HG03280 (cell line): ENCODE data around the gene LAIR1.
"Not testable (repeated sequence)": the region's sequence is repeated elsewhere in the genome, so short reads cannot be mapped to it uniquely, and the experiment has no call there.

Experiments used
- ATAC-seq: cut with Tn5 transposase; IDR thresholded peaks from one replicate; pipeline ENCODE4 v1.9.1; 2021; ENCODE audit warnings: mild to moderate bottlenecking, moderate library complexity; ENCODE audit not compliant: unreplicated experiment

Gene LAIR1, protein sequence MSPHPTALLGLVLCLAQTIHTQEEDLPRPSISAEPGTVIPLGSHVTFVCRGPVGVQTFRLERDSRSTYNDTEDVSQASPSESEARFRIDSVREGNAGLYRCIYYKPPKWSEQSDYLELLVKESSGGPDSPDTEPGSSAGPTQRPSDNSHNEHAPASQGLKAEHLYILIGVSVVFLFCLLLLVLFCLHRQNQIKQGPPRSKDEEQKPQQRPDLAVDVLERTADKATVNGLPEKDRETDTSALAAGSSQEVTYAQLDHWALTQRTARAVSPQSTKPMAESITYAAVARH

DNA sequence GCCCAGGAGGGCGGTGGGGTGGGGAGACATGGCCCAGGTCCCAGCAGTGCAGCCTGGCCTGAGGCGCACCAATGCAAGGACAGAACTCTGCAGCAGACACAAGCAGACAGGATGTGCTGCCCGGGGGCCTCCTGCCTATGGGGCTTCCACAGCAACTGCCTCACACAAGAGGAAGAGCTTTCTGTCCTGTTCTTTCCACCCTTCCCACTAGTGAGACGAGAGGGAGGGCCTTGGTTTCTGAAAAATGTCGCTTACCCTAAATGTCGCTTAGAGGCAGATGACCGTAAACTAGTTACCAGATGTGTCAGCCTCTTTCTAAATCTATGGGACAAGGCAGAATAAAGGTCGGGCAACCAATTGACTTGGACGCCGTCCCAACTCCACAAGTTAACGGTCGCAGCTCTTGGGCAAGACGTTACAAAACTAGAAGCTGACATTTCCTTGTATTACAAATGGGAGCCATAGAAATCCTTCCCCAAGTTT, at the start of gene LAIR1:
Gene LAIR1 (minus strand): TSS at position 157 of the 483 bp plus-strand sequence. CDS start 127 bp downstream, at position 30.
- ATAC-seq = no peak

DNA sequence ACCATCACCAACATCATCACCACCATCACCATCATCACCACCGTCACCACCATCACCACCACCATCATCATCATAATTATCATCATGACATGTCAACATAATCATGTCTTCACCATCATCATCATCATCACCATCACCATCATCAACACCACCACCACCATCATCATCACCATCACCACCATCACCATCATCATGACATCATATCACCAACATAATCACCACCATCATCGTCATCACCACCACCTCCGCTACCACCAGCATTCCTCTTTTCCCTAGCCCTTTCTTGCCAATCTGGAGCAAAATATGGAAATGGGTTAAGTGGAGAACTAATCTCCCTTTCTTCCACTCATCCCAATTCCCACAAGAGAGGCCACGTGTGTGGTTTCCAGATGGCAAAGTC, 49.4 kb upstream of the LAIR1 start:
- no peak for ATAC-seq

DNA sequence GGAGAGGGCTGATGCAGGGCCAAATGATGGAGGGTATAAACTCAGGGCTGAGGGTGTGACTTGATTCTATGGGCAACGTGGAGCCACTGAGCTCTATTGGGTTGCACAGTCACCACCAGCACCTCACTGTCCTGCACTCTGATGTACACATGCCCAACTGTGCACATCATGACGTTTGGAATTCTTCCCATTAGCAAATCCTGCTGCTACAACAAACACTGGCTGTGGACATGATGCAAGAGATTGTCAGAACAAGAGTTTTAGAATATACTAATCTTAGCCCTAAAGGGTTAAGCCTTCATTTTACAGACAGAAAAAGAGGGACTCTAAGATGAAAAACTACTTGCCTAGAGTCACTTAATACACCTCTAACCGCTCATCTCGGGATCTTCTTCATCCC, 48.1 kb upstream of the LAIR1 start:
- ATAC-seq = no peak

DNA sequence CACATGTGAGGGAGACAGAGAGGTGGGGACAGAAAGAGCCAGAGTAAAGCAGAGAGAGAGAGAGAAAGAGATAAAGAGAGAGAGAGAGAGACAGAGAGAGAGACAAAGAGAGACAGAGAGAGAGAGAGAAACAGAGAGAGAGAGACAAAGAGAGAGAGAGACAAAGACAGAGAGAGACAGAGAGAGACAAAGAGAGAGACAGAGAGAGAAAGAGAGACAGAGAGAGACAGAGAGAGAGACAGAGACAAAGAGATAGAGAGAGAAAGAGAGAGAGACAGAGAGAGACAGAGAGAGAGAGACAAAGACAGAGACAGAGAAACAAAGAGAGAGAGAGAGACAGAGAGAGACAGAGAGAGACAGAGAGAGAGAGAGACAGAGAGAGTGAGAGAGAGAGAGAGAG, 46.3 kb upstream of the LAIR1 start:
- ATAC-seq = no peak

DNA sequence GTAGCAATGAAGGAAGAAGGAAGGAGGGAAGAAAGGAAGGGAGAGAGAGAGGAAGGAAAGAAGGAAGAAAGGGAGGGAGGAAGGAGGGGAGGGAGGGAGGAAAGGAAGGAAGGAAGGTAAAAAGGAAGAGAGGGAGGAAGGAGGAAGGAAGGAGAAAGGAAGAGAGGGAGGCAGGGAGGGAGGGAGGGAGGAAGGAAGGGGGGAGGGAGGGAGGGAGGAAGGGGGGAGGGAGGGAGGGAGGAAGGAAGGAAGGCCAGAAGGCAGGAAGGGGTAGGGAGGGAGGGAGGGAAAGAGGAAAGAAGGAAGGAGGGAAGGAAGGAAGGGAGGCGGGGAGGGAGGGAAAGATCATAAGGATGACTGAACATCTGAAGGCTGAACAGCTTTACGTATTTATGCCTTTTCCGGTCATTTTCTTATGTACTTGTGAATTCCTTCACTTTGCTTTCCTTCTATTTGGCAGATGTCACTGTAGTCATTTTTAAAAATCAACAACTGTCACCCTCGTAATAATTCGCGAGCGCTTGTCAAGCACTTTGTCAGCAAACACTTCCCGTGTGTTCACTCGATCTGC, 43.8 kb upstream of the LAIR1 start:
- ATAC-seq = no peak

DNA sequence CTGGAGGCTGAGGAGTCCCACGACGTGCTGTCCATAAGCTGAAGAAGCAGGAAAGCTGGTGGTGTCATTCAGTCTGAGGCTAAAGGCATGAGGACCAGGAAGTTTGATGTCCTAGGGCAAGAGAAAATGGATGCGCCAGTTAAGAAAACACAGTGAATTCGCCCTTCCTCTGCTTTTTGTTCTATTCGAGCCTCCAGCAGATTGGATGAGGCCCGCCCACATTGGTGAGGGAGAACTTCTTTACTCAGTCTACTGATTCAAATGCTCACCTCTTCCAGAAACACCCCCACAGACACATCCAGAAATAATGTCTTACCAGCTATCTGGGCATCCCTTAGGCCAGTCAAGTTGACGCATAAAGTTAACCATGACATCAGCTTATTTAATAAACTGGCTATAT, 43.0 kb upstream of the LAIR1 start:
- ATAC-seq = no peak

DNA sequence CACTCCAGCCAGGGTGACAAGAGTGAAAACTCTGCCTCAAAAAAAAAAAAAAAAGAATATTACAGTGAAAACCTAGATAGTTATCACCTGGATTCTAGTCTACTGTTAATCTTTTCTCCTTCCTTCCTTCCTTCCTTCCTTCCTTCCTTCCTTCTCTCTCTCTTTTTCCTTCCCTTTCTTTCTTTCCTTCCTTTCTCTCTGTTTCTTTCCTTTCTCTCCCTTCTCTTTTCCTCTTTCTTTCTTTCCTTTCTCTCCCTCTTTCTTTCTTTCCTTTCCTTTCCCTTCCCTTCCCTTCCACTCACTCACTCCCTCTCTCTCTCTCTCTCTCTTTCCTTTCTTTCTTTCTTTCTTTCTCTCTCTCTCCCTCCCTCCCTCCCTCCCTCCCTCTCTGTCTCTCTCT, 40.9 kb upstream of the LAIR1 start:
- no peak for ATAC-seq

DNA sequence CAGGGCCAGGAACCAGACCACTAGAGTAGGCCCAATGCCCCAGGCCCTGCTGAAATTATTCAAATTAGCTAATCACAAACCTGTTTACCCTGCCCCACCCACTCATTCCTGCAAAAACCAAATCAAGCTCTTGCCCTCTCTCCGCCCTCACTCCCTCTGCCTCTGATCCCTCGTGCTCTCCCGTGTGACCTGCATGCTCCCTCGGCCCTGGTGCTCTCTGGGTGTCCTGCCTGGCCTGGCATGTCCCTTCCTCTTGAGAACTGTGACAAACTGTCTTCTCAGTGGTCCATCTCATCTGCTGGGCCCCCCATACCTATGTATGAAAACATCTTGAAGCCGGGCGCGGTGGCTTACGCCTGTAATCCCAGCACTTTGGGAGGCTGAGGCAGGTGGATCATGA, 38.3 kb upstream of the LAIR1 start:
- ATAC-seq = no peak

DNA sequence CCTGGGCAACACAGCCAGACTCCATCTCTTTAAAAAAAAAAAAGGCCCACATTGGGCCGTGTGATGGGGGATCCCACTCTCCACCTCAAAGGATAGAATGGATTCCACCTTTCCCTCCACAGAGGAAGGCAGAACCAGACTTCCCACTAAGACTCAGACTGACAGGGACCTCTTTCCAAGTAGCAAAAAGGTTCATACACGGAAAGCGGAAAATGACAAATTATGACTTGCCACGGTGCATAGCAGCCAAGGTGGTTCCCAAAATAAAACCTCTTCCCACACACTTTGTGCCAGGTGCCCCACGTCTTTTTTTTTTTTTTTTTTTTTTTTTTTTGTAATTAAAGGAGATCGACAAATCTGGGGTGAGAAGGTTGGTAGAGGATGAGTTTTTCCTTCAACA, 36.2 kb upstream of the LAIR1 start:
- no peak for ATAC-seq

DNA sequence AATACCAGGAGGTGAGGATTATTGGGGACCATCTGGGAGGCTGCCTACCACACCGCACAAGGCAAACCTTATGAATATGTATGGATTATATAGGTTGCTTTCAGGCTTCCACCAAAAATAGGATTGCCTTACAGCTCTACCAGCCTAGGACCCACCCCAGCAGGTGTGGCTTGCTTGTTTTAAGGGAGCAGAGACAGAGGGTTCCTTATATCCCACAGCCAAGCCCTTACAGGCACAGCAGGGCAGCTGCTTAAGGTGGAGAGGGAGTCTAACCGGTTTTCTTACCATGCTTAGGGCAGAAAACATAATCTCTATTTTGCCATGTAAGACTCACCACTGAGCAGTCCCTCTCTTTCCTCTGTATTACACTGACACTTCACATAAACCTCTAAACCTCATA, 34.5 kb upstream of the LAIR1 start:
- ATAC-seq = no peak

DNA sequence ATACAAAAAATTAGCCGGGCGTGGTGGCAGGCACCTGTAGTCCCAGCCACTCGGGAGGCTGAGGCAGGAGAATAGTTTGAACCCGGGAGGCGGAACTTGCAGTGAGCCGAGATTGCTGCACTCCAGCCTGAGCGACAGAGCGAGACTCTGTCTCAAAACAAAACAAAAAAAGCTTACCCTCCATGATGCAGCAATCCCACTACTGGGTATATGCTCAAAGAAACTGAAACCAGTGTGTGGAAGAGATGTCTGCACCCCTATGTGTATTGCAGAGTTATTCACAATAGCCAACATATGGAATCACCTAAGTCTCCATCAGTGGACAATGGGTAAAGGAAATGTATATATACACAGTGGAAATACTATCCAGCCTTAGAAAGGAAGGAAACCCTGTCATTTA, 31.0 kb upstream of the LAIR1 start:
- no peak for ATAC-seq

DNA sequence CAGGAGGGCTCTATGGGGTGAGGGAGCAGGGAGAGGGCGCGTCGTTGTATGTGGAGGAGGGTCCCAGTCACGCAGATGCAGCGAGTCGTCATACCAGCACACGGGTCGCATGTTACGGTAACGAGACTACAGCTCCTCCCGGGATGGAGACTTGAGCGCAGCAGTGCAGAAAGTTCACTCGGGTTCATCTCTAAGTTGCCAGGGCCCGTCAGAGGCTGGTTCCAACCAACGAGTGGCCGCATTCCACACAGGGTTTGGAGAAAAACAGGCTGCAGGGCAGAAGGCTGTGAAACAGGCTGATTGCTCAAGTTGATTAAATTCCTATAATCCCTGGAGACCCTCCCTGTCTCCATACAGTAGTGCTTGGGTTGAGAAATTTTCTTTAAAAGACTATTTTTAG, 28.6 kb upstream of the LAIR1 start:
- ATAC-seq = no peak

DNA sequence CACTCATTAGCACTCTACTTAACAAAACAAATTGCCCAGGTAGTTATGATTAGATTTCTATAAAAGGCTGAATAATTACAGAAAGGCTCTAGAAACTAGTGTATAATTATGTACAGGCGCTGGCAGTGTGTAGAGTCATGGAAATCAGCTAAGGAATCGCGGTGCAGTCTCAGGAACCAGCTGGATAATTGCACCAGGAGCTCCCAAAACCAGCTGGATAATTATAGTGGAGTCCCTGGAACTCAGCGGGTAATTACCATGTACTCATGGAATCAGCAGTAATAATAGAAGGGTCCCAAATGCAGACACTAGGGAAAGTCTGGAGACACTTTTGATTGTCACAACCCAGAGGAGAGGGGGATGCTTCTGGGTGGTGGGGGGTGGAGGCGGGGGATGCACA, 27.4 kb upstream of the LAIR1 start:
- ATAC-seq = no peak

DNA sequence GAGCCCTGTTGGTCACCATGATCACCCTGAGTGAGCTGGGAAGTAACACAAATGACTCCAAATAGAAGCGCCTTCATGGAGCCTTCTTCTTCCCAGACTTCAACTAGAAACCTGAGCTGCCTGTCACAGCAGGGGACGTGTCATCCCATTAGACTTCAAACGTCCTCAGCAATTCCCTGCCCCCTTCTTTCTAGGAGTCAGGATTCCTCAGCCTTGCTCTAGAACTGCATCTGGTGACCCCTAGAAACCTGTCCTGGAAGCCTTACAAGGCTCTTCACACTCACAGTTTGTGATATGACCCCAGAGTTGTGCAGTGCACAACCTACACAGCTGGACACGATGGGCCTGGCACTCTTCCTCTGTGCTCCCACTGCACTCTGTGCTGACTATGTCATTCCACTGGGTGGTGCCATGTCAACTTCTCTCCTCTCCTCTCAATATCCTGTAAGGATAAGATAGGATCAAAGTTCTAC, 26.9 kb upstream of the LAIR1 start:
- no peak for ATAC-seq

DNA sequence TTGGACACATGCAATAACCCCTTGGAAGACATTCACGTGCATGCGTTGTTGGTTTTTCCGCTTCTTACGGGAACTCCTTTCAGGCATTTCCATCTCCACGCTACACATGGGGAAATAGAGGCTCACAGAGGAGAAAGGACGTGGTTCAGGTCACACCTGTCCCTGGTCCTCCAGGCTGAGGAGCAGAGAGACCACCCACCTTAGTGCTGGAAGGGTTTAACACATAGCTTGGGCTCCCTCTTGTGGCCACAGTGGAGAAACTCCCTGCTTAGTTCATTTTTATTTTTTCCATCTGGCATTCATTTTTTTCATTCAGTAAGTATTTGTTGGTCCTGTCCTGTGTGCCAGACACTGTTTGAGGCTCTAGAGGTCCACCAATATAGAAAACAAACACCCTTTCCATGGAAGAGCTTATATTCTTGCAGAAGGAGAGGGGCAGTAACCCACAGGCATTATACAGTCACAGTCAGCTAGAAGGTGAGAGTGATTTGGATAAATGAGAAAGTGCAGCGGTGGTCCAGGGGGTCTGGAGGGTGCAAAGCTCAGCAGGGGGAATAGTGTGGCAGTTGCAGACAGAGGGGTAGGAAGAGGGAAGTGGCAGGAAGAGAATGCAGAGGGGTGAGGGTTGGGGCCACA, 26.3 kb upstream of the LAIR1 start:
- no peak for ATAC-seq

DNA sequence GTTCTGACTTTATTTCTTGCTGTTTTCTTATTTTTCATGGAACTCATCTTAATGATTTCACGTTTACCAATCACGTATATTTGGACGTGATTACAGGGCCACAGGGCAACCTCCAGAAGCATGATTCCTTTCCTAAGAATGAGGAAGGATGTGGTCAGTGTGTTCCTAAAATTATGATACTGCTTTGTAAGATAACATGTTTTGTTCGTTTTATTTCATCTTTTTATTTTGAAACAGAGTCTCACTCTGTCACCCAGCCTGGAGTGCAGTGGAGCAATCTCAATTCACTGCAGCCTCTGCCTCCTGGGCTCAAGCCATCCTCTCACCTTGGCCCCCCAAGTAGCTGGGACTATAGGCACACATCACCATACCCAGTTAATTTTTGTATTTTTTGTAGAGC, 24.8 kb upstream of the LAIR1 start:
- no peak for ATAC-seq

DNA sequence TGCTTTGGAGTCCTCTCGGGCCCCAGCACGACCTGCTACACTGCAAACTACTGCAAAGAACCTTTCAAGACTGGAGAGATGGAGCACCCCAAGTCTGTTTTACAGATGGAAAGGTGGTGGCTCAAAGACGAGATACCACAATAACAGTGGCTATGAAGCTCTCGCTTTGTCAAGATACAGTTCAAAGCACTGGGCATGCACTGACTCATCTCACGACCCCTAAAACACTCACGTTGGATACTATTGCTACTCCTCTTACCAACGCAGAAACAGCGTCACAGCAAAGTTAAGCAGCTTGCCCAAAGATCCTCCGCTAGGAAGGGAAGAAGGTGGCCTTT, 24.0 kb upstream of the LAIR1 start:
- ATAC-seq = no peak

DNA sequence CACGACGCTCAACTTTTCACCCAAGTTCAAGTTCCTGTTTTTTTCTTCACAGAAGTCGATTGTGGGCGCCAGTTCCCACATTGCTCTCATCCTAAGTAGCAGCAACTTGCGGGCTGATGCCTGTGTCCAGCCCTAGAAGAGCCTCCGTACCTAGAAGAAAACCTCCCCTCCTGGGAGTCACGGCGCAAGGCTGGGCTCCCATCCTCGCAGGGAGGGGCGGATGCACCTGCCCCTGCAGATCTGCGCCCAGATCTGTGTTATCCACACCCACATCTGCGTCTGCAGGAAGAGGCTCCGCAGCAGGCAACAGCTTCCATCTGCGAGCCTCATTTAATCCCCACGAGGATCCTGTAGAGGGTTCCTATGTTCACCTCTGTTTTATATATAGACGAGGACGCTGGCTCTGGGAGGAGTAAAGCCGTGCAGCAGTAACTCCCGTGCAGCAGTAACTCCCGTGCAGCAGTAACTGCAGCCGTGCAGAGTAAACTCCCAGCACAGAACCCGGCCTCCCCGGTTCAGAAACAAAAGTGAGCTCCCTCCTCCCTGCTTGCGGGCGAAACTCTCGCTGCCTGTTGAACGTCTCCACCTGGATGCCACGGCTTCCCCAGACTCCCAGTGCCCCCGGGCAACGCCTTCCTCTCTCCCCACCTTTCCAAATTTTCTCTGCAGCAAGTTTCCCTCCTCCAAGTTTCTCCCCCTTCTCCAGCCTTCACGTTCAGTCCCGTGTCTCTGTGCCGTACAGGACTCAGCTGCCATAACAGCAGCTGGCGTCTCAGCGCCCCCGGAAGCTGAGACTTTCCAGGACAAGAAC, 23.5 kb upstream of the LAIR1 start:
- ATAC-seq = no peak

DNA sequence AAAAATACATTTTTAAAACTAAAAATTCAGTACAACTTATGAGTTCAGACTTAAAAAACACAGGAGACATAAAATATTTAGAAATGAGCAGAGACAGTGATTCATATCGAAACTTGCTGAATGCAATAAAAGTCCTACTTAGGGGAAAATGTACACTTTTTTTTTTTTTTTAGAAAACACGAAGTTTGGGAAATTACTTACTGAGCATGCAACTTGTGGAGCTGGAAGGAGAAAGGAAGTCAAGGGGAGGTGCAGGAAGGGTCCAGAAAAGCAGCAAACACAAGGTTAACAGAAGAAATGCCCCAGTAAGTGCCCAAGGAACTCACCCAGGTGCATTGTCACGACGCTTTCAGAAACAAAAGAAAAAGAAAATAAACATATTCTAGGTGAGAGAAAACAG, 18.6 kb upstream of the LAIR1 start:
- no peak for ATAC-seq

DNA sequence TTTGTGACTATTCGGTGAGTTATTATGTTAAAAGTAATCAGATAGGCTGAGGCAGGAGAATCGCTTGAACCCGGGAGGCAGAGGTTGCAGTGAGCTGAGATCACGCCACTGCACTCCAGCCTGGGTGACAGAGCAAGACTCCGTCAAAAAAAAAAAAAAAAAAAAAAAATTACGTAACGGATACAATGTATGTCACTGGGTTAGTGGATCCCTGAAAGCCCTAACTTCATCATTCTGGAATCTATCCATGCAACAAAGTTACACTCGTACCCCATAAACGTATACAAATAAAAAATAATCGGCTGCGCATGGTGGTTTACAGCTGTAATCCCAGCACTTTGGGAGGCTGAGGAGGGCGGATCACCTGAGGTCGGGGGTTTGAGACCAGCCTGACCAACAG, 17.3 kb upstream of the LAIR1 start:
- not testable (repeated sequence) for ATAC-seq

DNA sequence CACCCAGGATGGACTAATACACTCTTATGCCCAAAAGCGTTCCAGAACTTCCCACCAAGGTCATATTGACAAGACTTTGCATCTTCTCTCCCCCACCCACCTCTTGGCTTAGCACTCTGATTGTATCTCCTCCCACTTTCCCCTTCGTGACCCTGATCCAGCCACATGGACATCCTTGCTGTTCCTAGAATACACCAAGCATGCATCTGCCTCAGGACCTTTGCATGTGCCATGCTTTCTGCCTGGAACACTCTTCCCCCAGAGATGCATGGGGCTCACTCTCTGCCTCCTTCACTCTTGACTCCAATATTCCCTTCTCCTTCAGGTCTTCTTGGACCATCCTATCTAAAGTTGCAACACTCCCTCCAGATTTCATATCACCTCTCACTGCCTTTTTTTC, 16.2 kb upstream of the LAIR1 start:
- ATAC-seq = no peak
